Fibroblast of skin of right biceps (primary cell): ENCODE results near the gene USP48.
A peak's percentile ranks its signal among the peaks of the same experiment; 100 is the strongest.
"Not testable (repeated sequence)": the region's sequence is repeated elsewhere in the genome, so short reads cannot be mapped to it uniquely, and the experiment has no call there.

Experiments used
- DNase-seq: peaks from one replicate; pipeline ENCODE4 v3.0.0-alpha.2; 2013

USP48 gene

GRCh38 chr1:21782868-21783678 lies at the start of gene USP48:
Gene USP48, minus strand, starts transcription at chr1:21783149. Its CDS starts 192 bp downstream, at chr1:21782957.
- peak; percentile 97 for DNase-seq

GRCh38 chr1:21831454-21831970 lies 48.6 kb upstream of the USP48 start:
- no peak for DNase-seq

- DNase-seq: no peak
Observed at GRCh38 chr1:21830792-21831453, 48.0 kb upstream of the USP48 start.

- DNase-seq: no peak
Observed at GRCh38 chr1:21829294-21829693, 46.3 kb upstream of the USP48 start.

- no peak for DNase-seq
Observed at GRCh38 chr1:21828506-21829210, 45.7 kb upstream of the USP48 start.

- no peak for DNase-seq
Observed at GRCh38 chr1:21828075-21828474, 45.1 kb upstream of the USP48 start.

- no peak for DNase-seq
Observed at GRCh38 chr1:21827141-21827679, 44.3 kb upstream of the USP48 start.

- DNase-seq: not testable (repeated sequence)
Observed at GRCh38 chr1:21826694-21827093, 43.7 kb upstream of the USP48 start.

- DNase-seq: no peak
Observed at GRCh38 chr1:21825393-21825792, 42.4 kb upstream of the USP48 start.

GRCh38 chr1:21824926-21825325 lies 42.0 kb upstream of the USP48 start:
- DNase-seq: no peak

GRCh38 chr1:21823980-21824702 lies 41.2 kb upstream of the USP48 start:
- DNase-seq: no peak

- no peak for DNase-seq
Observed at GRCh38 chr1:21823206-21823979, 40.4 kb upstream of the USP48 start.

GRCh38 chr1:21822349-21822748 lies 39.4 kb upstream of the USP48 start:
- no peak for DNase-seq

GRCh38 chr1:21821385-21822019 lies 38.6 kb upstream of the USP48 start:
- no peak for DNase-seq

- no peak for DNase-seq
Observed at GRCh38 chr1:21820597-21821232, 37.8 kb upstream of the USP48 start.

GRCh38 chr1:21818656-21819055 lies 35.7 kb upstream of the USP48 start:
- DNase-seq: peak; percentile 33

GRCh38 chr1:21816602-21817302 lies 33.8 kb upstream of the USP48 start:
- DNase-seq: peak; percentile 51

GRCh38 chr1:21815724-21816321 lies 32.9 kb upstream of the USP48 start:
- no peak for DNase-seq

GRCh38 chr1:21814981-21815582 lies 32.1 kb upstream of the USP48 start:
- no peak for DNase-seq
